ENCODE results near the gene WNT3A.

Gene WNT3A

DNA sequence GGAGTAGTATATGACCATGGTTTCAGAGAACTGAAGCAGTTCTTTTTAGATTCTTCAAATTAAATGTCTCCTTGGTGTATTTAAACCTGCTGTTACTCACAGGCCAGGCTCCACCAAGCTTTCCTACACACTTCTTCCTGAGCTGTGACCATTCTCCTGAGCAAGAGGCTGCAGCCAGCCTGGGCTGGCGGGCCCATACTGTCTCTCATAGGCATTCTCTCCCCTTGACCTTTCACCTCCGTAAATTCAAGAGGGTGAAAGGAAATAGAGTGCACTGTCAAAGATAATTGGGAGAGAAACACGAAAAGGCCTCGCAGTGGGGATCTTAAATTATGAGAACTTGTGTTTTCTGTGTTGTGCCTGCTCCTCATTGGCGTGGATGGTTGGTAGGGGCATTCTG lies 78.0 kb downstream of the WNT3A start:
- DNase-seq (ENCODE audit: low read depth): no peak

GRCh38 chr1:228085287-228085951 lies 78.6 kb downstream of the WNT3A start:
- DNase-seq (ENCODE audit: low read depth): no peak

DNA sequence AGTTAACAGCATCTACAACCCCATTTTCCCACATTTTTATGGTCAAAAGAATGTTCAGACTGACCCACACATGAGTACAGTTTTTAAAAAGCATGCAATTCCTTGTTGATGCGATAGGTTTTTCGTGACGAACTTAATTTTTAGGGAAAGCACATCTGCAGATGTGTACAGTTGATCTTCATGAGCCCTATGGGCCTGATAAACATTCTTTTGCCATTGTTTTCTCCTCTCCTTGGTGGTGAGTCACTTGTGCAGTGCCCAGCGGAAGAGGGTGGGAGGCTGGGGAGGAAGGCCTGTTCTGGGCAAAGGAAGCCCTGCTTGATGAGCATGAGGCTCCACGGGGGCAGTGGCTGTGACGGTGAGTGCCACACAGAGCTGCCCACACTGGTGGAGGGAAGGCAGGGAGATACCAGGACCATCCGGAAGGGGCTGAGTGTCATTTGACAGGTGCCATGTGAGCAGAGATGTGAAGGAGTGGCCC lies 81.0 kb downstream of the WNT3A start:
- peak; percentile 50 for DNase-seq (ENCODE audit: low read depth)

- no peak for DNase-seq (ENCODE audit: low read depth)
Measured at GRCh38 chr1:228088586-228089498, 82.0 kb downstream of the WNT3A start.

GRCh38 chr1:228089519-228090380 lies 83.0 kb downstream of the WNT3A start:
- no peak for DNase-seq (ENCODE audit: low read depth)

- DNase-seq (ENCODE audit: low read depth): no peak
Measured at GRCh38 chr1:228090613-228091081, 83.8 kb downstream of the WNT3A start.

DNA sequence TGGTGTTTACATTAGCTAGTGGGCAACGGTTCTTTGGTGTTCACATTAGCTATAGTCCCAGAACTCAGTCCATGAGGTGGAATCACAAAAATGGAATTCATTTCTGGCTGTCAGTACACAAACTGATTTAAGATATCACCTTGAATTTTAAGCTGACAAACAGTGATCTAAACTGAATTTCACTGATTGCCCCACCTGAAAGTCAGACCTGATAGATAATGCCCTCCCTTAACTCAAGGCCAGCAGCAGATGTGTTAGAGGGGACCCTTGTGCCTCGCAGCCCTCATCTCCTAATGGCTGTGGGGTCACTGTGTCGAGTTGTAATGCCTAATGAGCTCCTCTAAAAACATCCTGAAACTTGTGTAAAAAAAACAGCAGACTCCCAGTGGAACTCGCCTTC lies 84.3 kb downstream of the WNT3A start:
- no peak for DNase-seq (ENCODE audit: low read depth)

- DNase-seq (ENCODE audit: low read depth): no peak
Measured at GRCh38 chr1:228092342-228093049, 85.7 kb downstream of the WNT3A start.

- no peak for DNase-seq (ENCODE audit: low read depth)
Measured at GRCh38 chr1:228093050-228093906, 86.5 kb downstream of the WNT3A start.

DNA sequence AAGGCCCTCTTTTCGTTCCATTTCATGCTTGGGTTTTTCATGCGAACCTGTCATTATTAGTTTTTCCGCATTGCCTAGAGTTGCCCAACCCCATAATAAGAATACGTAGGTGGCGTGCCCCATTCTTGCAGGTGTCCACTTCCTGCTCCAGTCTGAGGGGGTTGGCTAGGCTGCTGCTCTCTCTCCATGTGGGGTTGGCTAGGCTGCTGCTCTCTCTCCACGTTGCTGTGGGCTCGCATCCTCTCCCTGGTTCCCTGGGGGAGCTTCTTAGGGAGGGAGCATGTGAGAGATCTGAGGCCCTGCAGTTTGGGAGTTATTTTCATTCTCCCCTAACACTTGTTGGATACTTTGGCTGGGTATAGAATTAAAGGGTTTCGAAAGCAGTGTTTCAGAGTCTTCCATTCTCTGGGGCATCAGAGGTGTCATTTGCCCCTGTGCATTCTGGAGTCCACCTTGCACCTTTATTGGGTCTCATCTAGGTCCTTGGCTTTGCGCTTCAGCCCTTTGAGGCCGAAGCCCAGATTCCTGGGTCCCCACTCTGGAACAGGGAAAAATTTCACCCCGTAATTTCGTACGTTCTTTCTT lies 87.7 kb downstream of the WNT3A start:
- no peak for DNase-seq (ENCODE audit: low read depth)

- DNase-seq (ENCODE audit: low read depth): no peak
Measured at GRCh38 chr1:228095161-228095560, 88.4 kb downstream of the WNT3A start.

DNA sequence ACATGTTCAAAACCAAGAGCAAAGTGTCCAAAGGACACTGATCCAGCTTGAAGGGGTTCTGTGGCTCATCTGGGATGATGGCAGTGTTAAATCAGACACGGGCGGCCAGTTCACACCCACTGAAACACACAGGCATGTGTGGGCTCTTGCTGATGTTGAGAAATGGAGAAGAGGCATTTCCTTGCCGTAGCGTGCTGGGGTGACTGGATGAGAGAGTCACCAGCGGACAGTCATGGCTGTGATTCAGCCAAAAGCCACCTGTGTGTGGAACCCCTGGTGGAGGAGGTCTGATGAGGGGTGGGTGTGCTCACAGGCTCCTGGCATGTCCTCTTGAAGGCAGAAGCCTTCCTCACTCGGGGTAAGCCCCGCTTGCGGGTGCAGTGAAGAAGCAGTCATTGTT lies 89.1 kb downstream of the WNT3A start:
- no peak for DNase-seq (ENCODE audit: low read depth)

GRCh38 chr1:228096416-228097332 lies 89.9 kb downstream of the WNT3A start:
- no peak for DNase-seq (ENCODE audit: low read depth)

DNA sequence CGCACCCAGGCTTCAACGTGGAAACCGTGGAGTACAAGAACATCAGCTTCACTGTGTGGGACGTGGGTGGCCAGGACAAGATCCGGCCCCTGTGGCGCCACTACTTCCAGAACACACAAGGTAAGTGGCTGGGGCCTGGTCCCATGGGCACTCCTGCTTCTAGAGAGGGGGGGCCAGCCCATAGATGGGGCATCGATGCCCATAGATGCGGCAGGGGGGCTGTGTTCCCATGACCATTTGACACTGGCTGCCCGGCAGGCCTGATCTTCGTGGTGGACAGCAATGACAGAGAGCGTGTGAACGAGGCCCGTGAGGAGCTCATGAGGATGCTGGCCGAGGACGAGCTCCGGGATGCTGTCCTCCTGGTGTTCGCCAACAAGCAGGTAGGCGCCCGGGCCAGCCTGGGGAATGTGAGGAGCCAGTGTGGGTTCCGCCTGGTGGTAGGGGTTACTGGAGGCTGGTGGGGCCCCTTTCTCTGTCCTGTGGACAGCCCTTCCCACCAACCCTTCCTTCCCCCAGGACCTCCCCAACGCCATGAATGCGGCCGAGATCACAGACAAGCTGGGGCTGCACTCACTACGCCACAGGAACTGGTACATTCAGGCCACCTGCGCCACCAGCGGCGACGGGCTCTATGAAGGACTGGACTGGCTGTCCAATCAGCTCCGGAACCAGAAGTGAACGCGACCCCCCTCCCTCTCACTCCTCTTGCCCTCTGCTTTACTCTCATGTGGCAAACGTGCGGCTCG lies 90.7 kb downstream of the WNT3A start:
- DNase-seq (ENCODE audit: low read depth): no peak

DNA sequence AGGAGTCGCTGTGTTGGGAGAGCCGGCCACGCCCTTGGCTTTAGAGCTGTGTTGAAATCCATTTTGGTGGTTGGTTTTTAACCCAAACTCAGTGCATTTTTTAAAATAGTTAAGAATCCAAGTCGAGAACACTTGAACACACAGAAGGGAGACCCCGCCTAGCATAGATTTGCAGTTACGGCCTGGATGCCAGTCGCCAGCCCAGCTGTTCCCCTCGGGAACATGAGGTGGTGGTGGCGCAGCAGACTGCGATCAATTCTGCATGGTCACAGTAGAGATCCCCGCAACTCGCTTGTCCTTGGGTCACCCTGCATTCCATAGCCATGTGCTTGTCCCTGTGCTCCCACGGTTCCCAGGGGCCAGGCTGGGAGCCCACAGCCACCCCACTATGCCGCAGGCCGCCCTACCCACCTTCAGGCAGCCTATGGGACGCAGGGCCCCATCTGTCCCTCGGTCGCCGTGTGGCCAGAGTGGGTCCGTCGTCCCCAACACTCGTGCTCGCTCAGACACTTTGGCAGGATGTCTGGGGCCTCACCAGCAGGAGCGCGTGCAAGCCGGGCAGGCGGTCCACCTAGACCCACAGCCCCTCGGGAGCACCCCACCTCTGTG lies 91.6 kb downstream of the WNT3A start:
- DNase-seq (ENCODE audit: low read depth): no peak

DNA sequence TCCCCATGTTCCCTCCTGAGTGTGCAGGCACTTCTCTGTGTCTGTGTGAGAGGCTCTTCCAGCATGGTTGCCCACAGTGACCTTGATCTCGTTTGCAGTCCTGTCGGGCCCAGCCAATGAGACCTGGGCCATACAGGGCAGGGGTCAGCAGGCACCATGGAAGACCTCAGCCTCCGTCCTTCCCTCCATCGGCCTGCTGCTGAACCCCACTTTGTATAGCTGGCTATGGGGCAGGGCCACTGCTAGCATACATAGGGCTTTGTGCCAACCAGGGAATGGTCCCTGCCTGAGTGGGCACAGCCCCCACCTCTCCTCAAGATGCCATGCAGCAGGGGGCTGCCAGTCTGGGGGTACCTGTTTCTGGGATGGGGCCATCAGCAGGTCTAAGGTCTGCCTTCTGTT lies 92.5 kb downstream of the WNT3A start:
- DNase-seq (ENCODE audit: low read depth): no peak

GRCh38 chr1:228100822-228101613 lies 94.2 kb downstream of the WNT3A start:
- no peak for DNase-seq (ENCODE audit: low read depth)

All from HS-27A (cell line).